Measurements from ENCODE around the gene RDH8.

RDH8 gene

DNA sequence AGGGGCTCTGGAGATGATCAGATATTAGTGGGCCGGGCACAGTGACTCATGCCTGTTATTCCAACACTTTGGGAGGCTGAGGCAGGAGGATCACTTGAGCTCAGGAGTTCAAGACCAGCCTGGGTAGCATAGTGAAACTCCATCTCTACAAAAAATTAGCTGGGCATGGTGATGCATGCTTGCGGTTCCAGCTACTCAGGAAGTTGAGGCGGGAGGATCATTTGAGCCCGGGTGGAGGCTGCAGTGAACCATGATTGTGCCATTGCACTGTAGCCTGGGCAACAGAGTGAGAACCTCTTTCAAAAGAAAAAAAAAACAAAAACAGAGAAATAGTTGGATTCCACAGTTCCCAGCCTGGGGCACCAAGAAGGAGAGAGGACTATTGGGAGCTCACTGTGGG lies 54.9 kb downstream of the RDH8 start:
- TF ChIP-seq CTCF (IDR thresholded peaks at IDR 0.05; ENCODE audit: control insufficient read depth, insufficient read depth, low read depth, low read length, missing control alignments) = no peak

GRCh38 chr19:10069046-10069445 lies 55.8 kb downstream of the RDH8 start:
- no peak for DNase-seq (ENCODE audit: low read depth)
- no peak overlapping the region for H3K4me3 ChIP-seq (ENCODE audit: control insufficient read depth, low read depth, low read length)
- TF ChIP-seq CTCF (IDR thresholded peaks at IDR 0.05; ENCODE audit: control insufficient read depth, insufficient read depth, low read depth, low read length, missing control alignments) = no peak

More for the DNA sequence above, 54.9 kb downstream of the RDH8 start:
- no peak for DNase-seq (ENCODE audit: low read depth)
- no peak overlapping the region for H3K4me3 ChIP-seq (ENCODE audit: control insufficient read depth, low read depth, low read length)

DNA sequence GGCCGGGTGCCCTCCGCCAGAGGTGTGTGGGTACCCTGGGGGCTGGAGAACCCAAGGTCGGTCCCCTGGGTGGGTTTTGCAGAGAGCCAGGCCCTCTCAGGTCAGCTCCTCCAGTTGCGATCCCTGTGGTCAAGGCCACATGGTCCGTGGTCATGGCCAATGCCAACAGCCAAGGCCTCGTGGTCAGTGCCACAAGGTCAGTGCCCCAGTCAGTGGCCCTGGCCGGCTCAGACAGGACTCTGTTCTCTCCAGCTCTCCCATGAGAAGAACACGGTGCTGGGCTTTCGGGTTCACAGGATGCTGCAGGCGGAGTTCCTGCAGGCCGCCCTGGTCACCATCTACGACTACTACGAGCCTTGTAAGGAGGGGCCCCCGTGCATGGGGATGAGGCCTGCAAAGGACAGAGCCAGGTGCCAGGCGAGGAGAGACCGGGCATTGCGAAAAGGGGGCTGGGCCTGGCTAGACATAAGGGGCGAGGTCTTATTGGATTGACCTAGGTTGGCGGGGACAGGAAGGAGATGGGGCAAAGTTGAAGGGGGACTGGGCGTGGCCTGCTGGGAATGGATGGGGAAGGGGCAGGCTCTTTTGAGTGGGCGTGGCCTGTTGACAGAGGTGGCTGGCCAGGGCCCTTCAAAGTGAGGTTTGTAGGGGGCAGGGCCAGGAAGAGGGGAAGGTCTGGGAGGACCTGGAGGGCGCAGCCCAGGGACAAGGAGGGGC lies 57.6 kb downstream of the RDH8 start:
- DNase-seq (ENCODE audit: low read depth) = no peak
- no peak for TF ChIP-seq CTCF (IDR thresholded peaks at IDR 0.05; ENCODE audit: control insufficient read depth, insufficient read depth, low read depth, low read length, missing control alignments)
- H3K4me3 ChIP-seq (ENCODE audit: control insufficient read depth, low read depth, low read length) = no peak overlapping the region

Measured in AG09309 (cell line).